ENCODE data around the gene MAP3K13. TPM values are rescaled to one million over a fixed set of nuclear protein-coding genes. Genes with fewer than 3 reads are reported as not detected.

Gene MAP3K13
- total RNA-seq = 15.3 and 24.3 TPM in 2 replicates

GRCh38 chr3:185362850-185363661 lies at the start of gene MAP3K13:
TSS of gene MAP3K13 (plus strand) at chr3:185363136. CDS start at chr3:185428582, 65,446 bp downstream.

GRCh38 chr3:185498503-185499396 lies 135.8 kb downstream of the MAP3K13 start, which contains the start of gene TMEM41A:
TSS of gene TMEM41A (minus strand) at chr3:185499035. CDS start at chr3:185498961, 74 bp downstream.

Other genes with a start within 250 kb of the MAP3K13 start
- under 0.01 TPM in 1 of 2 replicates, not detected in the other for gene C3orf70, start 210.1 kb upstream of the MAP3K13 start, total RNA-seq
- gene EHHADH, start 109.1 kb upstream of the MAP3K13 start, total RNA-seq = 2.8 and 8.0 TPM in 2 replicates
- gene TMEM41A, start 135.9 kb downstream of the MAP3K13 start, total RNA-seq = 20.2 and 20.7 TPM in 2 replicates
- 1.7 and 3.9 TPM in 2 replicates for gene LIPH, start 189.5 kb downstream of the MAP3K13 start, total RNA-seq
- 20.2 and 26.7 TPM in 2 replicates for gene SENP2, start 223.2 kb downstream of the MAP3K13 start, total RNA-seq

All from tracheal epithelial cell (primary cell).